HepG2 (cell line): Measurements from ENCODE around the gene SPATC1L. TPM values are rescaled to one million over a fixed set of nuclear protein-coding genes. Genes with fewer than 3 reads are reported as not detected.

Experiments
- ATAC-seq: fragments of 200-7000 bp; cut with Tn5 transposase; 3 replicates; pipeline ENCODE4 v1.9.1; 2020; ENCODE audit warnings: mild to moderate bottlenecking, moderate library complexity
- BruUV-seq: library from RNA; stranded (reverse); fragments of 400-500 nt; replicated peaks from 2 replicates; lab custom pipeline; 2021; lab: Mats Ljungman, UMichigan
- CTCF ChIA-PET: fragments of 300-600 bp; formaldehyde crosslinking; extraction: SDS; loops from one replicate; lab custom pipeline; 2021; ENCODE audit warnings: low total read pairs, inconsistent platforms, low intra/inter-chr PET ratio; lab: Yijun Ruan, JAX
- POLR2A ChIA-PET: fragments of 350-600 bp; sonication (Branson Sonifier 250); formaldehyde crosslinking; loops from one replicate; lab custom pipeline; 2020; ENCODE audit warnings: antibody characterized with exemption, inconsistent platforms; lab: Yijun Ruan, JAX
- DNase-seq: peaks from one replicate; pipeline ENCODE4 v3.0.0-alpha.2; 2015; ENCODE audit warnings: low spot score
- FAIRE-seq: peaks from 3 replicates; lab custom pipeline; 2011; peaks lifted over from hg19 to GRCh38; lab: Jason Lieb, UNC
- H2AFZ ChIP-seq: one replicate; pipeline ENCODE4 v1.6.1; 2011; ENCODE audit warnings: low read length, inconsistent platforms
- H3K27ac ChIP-seq: fragments of 300-600 bp; 3 replicates; pipeline ENCODE4 v1.8.0; 2011; ENCODE audit warnings: mixed run types, mild to moderate bottlenecking, mixed read lengths, low read length, inconsistent platforms; ENCODE audit not compliant: insufficient read depth; ENCODE audit errors: extremely low read length
- H3K27me3 ChIP-seq, 2 experiments: fragments of 200-600 bp in 1 of 2; 2 replicates in 1 of 2; 3 replicates in 1 of 2; pipeline versions ENCODE4 v1.6.0 to v1.8.0; 2011; ENCODE audit warnings: low read length in 2 of 2, mild to moderate bottlenecking in 2 of 2, moderate library complexity in 2 of 2, inconsistent platforms in 1 of 2; ENCODE audit not compliant: insufficient read depth in 2 of 2, control insufficient read depth in 1 of 2
- H3K36me3 ChIP-seq, 2 experiments: fragments of 200-600 bp in 1 of 2; replicated peaks in 1 of 2; 2 replicates in 1 of 2; 3 replicates in 1 of 2; pipeline versions ENCODE4 v1.5.1 to v1.8.0; 2011; ENCODE audit warnings: low read length in 2 of 2, inconsistent platforms in 1 of 2; ENCODE audit not compliant: insufficient read depth in 2 of 2, control insufficient read depth in 1 of 2
- H3K4me1 ChIP-seq: 2 replicates; pipeline ENCODE4 v1.5.1; 2012; ENCODE audit warnings: low read length, inconsistent platforms; ENCODE audit not compliant: insufficient read depth
- H3K4me2 ChIP-seq: 2 replicates; pipeline ENCODE4 v1.6.0; 2011; ENCODE audit warnings: low read depth, low read length, inconsistent platforms
- H3K4me3 ChIP-seq, 3 experiments: fragments of 200-600 bp in 1 of 3; sonication (generic), shearing (Covaris generic) in 1 of 3; replicated peaks in 1 of 3; 2 replicates each; pipeline ENCODE4 v1.5.1; 2011 to 2016; ENCODE audit warnings: low read length in 3 of 3, inconsistent platforms in 2 of 3, low read depth in 2 of 3, mild to moderate bottlenecking in 2 of 3, control low read depth in 1 of 3, mixed read lengths in 1 of 3; ENCODE audit not compliant: insufficient read depth in 1 of 3
- H3K79me2 ChIP-seq: one replicate; pipeline ENCODE4 v1.6.1; 2011; ENCODE audit warnings: low read length, inconsistent platforms; ENCODE audit not compliant: insufficient read depth
- H3K9ac ChIP-seq: 2 replicates; pipeline ENCODE4 v1.6.0; 2011; ENCODE audit warnings: mild to moderate bottlenecking, low read depth, low read length, inconsistent platforms; ENCODE audit not compliant: insufficient read depth
- H3K9me3 ChIP-seq: 2 replicates; pipeline ENCODE4 v1.5.1; 2012; ENCODE audit warnings: mild to moderate bottlenecking, low read length
- H4K20me1 ChIP-seq: 2 replicates; pipeline ENCODE4 v1.6.0; 2011; ENCODE audit warnings: inconsistent platforms, mild to moderate bottlenecking, low read length, moderate library complexity; ENCODE audit not compliant: insufficient read depth
- WGBS: methylation state at CpG from one replicate; pipeline ENCODE4 v1.1.6; 2017; ENCODE audit warnings: low lambda C conversion rate; 5-methylcytosine and 5-hydroxymethylcytosine counted together
- in situ Hi-C: cut with HindIII; loops from 2 replicates; pipeline ENCODE4 v1.10.0; 2017; ENCODE audit warnings: low pct_unique_long_range_greater_than_20kb; ENCODE audit not compliant: extremely low pct_ligation_motif_present
- intact Hi-C: fragments of 100-400 bp; cut with micrococcal nuclease; formaldehyde crosslinking; loops from one replicate; pipeline ENCODE4 v1.10.0; 2022; ENCODE audit not compliant: unreplicated experiment
- polyA plus RNA-seq, 8 experiments: library from polyadenylated mRNA; depleted of rRNA in 3 of 8; stranded (reverse) in 7 of 8; unstranded in 1 of 8; fragments of >200 nt; fragmentation: Illumina TruSeq in 4 of 8; extraction: Trizol in 4 of 8; gene quantifications; 2 replicates each; pipeline versions ENCODE4 v1.2.1 to v1.2.3, GENCODE V29; 2011 to 2016; ENCODE audit warnings: low read depth in 4 of 8, missing spikeins in 1 of 8, mixed read lengths in 1 of 8; ENCODE audit not compliant: insufficient read depth in 1 of 8
- total RNA-seq, 5 experiments: library from RNA; depleted of rRNA; stranded (reverse); fragments of >200 nt; fragmentation: Illumina TruSeq; extraction: Trizol; gene quantifications; 2 replicates each; pipeline ENCODE4 v1.2.3, GENCODE V29; 2016; ENCODE audit warnings: low read depth in 1 of 5
- TF ChIP-seq, protein P1 (sequence below): sonication (generic); formaldehyde crosslinking; IDR thresholded peaks from 2 replicates; pipeline ENCODE4 v1.5.1; 2020; ENCODE audit warnings: mild to moderate bottlenecking, missing genetic modification reagents, moderate library complexity
- TF ChIP-seq, protein P2 (sequence below): IDR thresholded peaks from 2 replicates; pipeline ENCODE4 v1.6.1; 2018; ENCODE audit warnings: missing genetic modification reagents, mild to moderate bottlenecking, missing compliant biosample characterization

SPATC1L gene
- total and polyA plus RNA-seq, 2 of the 13 experiments (the other 11 are each of a cell fraction or from before 2014, with no cell fraction given): 1.4 to 3.3 TPM

DNA sequence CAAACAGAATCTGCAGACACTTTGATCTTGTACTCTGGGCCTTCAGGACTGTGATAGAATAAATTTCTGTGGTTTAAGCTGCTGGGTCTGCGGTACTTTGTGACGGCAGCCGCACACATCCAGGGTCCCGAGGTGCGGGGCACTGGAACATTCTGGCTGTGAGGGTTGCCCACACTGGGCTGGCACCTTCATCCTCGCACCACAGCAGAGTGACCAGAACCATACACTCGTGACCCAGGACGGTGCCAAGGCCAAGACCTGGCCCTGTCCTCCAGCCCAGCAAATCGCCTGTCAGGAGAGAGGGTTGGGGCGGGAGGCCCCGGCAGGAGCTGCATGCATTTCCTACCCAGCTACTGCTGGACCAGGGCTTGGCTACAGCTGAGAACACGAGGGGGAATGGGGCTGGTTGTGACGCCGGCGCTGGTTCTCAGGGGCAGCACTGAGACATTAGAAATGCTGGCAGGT is 26.2 kb downstream of the SPATC1L start:
- TF ChIP-seq, protein P1, sequence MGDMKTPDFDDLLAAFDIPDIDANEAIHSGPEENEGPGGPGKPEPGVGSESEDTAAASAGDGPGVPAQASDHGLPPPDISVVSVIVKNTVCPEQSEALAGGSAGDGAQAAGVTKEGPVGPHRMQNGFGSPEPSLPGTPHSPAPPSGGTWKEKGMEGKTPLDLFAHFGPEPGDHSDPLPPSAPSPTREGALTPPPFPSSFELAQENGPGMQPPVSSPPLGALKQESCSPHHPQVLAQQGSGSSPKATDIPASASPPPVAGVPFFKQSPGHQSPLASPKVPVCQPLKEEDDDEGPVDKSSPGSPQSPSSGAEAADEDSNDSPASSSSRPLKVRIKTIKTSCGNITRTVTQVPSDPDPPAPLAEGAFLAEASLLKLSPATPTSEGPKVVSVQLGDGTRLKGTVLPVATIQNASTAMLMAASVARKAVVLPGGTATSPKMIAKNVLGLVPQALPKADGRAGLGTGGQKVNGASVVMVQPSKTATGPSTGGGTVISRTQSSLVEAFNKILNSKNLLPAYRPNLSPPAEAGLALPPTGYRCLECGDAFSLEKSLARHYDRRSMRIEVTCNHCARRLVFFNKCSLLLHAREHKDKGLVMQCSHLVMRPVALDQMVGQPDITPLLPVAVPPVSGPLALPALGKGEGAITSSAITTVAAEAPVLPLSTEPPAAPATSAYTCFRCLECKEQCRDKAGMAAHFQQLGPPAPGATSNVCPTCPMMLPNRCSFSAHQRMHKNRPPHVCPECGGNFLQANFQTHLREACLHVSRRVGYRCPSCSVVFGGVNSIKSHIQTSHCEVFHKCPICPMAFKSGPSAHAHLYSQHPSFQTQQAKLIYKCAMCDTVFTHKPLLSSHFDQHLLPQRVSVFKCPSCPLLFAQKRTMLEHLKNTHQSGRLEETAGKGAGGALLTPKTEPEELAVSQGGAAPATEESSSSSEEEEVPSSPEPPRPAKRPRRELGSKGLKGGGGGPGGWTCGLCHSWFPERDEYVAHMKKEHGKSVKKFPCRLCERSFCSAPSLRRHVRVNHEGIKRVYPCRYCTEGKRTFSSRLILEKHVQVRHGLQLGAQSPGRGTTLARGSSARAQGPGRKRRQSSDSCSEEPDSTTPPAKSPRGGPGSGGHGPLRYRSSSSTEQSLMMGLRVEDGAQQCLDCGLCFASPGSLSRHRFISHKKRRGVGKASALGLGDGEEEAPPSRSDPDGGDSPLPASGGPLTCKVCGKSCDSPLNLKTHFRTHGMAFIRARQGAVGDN (CRISPR knock-in tag): peak; percentile 13; the same call in 1 of the 2 replicates
- TF ChIP-seq, protein P2, sequence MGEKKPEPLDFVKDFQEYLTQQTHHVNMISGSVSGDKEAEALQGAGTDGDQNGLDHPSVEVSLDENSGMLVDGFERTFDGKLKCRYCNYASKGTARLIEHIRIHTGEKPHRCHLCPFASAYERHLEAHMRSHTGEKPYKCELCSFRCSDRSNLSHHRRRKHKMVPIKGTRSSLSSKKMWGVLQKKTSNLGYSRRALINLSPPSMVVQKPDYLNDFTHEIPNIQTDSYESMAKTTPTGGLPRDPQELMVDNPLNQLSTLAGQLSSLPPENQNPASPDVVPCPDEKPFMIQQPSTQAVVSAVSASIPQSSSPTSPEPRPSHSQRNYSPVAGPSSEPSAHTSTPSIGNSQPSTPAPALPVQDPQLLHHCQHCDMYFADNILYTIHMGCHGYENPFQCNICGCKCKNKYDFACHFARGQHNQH (CRISPR knock-in tag): no peak
- no TSS peak for BruUV-seq
- no peak for FAIRE-seq
- Histone ChIP-seq H3K4me3 (peak overlapping the region in 1 of 3 experiments; percentile 28; a peak in 1 of 6 replicates), H3K4me1 (peaks cover 28% of the 10 kb centered on the region), H2AFZ (no peak overlapping the region), H3K27ac (no peak overlapping the region), H3K79me2 (peaks cover 19% of the 10 kb centered on the region), H3K4me2 (peak overlapping the region; percentile 39; the same call in 1 of the 2 replicates), H3K9ac (no peak overlapping the region), H3K36me3 (no peaks in the 10 kb centered on the region), H4K20me1 (peaks cover 2% of the 10 kb centered on the region; the same call in 1 of the 2 replicates), H3K27me3 (no peaks in the 10 kb centered on the region; a peak in 2 of 5 replicates), H3K9me3 (no peaks in the 10 kb centered on the region)
- CTCF ChIA-PET: no interaction called here
- DNase-seq: no peak
- WGBS: 67% methylated on average over 10 of the region's 15 CpGs
- no peak for ATAC-seq
- in situ Hi-C loops: no loop called here
- POLR2A ChIA-PET: no interaction called here
- intact Hi-C loops: loop anchor here (5.0 kb wide), 1 partner anchor 69 kb away; the partner anchor contains the start of gene LSS
